ENCODE data around the gene NOP14.

NOP14 gene

DNA sequence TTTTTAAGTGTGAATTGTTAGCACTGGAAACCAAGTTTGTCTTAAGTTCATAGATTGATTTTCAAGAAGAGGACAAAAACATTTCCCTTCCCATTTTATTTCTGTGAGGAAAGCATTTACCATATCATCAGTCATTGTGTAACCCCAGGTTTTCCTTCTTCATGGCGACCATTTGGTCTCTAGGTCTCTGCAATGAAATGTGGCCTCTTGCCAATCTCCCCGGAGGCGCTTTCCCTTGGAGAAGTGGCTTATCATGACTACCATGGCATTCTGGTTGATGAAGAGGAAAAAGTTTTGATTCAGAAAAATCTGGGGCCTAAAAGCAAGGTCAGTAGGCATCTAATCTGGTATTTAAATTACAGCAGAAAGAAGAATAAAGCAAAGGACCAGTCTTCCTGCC is 65.2 kb downstream of the NOP14 start:
- no peak for DNase-seq (ENCODE audit: low read depth)
- no peak overlapping the region for H3K4me3 ChIP-seq (ENCODE audit: control insufficient read depth, low read depth, low read length)
- TF ChIP-seq CTCF (conservative IDR thresholded peaks at IDR 0.05; ENCODE audit: control insufficient read depth, insufficient read depth, low read depth, low read length): no peak

GRCh38 chr4:2893772-2894171 is 69.4 kb downstream of the NOP14 start:
- H3K4me3 ChIP-seq (ENCODE audit: control insufficient read depth, low read depth, low read length): no peak overlapping the region
- DNase-seq (ENCODE audit: low read depth): no peak
- no peak for TF ChIP-seq CTCF (conservative IDR thresholded peaks at IDR 0.05; ENCODE audit: control insufficient read depth, insufficient read depth, low read depth, low read length)

DNA sequence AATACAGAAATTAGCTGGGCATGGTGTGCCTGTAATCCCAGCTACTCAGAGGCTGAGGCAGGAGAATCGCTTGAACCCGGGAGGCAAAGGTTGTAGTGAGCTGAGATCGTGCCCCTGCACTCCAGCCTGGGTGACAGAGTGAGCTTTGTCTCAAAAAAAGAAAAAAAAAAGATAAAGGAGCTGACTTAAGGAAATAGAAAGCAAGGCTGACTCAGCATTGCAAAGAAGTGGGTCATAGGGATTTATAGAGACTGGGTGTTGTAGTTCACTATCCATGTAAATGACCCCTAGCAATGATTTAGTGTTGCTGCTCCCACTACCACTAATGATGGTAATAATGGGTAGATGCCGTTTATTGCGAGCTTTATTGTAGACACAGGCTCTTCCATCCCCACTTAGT is 71.9 kb downstream of the NOP14 start:
- no peak overlapping the region for H3K4me3 ChIP-seq (ENCODE audit: control insufficient read depth, low read depth, low read length)
- TF ChIP-seq CTCF (conservative IDR thresholded peaks at IDR 0.05; ENCODE audit: control insufficient read depth, insufficient read depth, low read depth, low read length): no peak
- peak; percentile 71 for DNase-seq (ENCODE audit: low read depth)

GRCh38 chr4:2888886-2889285 is 74.3 kb downstream of the NOP14 start:
- no peak for TF ChIP-seq CTCF (conservative IDR thresholded peaks at IDR 0.05; ENCODE audit: control insufficient read depth, insufficient read depth, low read depth, low read length)
- no peak for DNase-seq (ENCODE audit: low read depth)
- H3K4me3 ChIP-seq (ENCODE audit: control insufficient read depth, low read depth, low read length): no peak overlapping the region

Data from fibroblast of mammary gland (primary cell).